ENCODE measurements around the gene OR6C70. TPM values are rescaled to one million over a fixed set of nuclear protein-coding genes. Genes with fewer than 3 reads are reported as not detected.
"Not testable (repeated sequence)": the region's sequence is repeated elsewhere in the genome, so short reads cannot be mapped to it uniquely, and the experiment has no call there.

The OR6C70 gene
- total RNA-seq (2012; rRNA removed): not detected in 2 replicates

DNA sequence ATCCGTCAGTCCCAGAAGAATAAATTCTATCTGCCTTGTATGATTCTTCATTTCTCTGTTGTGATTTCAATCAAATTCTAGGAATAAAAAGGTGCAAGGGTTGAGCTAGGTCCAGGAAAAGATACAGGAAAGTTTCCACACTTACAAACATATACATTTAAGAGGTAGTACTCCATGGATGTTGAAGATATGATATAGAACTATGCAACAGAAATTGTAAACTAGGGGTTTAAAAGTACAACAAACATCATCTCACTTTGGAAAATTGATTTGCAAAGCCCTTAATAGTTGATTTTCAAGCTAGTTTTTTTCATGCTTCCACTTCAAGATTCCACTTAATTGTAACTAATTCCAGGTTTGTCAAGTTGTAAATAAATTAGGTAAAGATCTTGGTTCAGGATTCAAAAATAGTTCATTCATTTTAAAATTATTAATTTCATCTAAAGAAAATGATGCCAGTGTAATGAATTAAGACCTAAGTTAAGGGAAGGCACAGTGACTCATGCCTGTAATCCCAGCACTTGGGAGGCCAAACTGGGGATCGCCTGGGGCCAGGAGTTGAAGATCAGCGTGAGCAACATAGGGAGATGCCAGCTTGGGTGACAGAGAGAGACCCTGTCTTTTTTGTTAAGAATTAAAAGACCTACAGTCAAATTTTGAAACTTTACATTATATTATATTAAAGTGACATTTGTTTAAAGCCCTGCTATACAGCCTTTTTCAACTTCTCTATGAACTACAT, at the start of gene OR6C70:
TSS of gene OR6C70 (minus strand) at position 51 of the 742 bp plus-strand sequence. CDS start at position 51, 0 bp downstream.
- Histone ChIP-seq H3K4me3 (ENCODE audit: low read length) (no peak within 1 kb of the TSS), H3K9me3 (replicated peaks; ENCODE audit: low read length) (no peaks in the 10 kb centered on the region), H3K4me2 (ENCODE audit: low read length) (no peak within 1 kb of the TSS), H3K4me1 (ENCODE audit: control insufficient read depth, insufficient read depth, low read length) (no peaks in the 10 kb centered on the region), H3K27me3 (ENCODE audit: control insufficient read depth, insufficient read depth, low read length) (peaks cover 7% of the 10 kb centered on the region), H3K36me3 (ENCODE audit: insufficient read depth, low read length) (no peaks in the 10 kb centered on the region), H3K9ac (ENCODE audit: low read depth, low read length) (no peak within 1 kb of the TSS)

DNA sequence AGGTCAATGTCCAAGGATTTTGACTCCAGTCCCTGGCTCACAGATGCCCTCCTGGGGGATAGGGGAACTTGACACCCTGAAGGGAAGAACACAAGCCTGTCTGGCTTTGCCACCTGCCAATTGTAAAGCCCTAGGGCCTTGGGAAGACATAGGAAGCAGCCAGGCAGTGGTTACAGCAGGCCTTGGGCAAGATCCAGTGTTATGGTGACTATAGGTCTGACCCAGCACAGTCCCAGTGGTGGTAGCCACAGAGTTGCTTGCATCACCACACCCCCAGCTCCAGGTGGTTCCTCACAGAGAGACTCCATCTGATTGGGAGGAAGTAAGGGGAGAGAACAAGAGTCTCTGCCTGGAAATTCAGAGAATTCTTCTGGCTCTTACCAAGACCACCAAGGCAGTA, 46.5 kb upstream of the OR6C70 start:
- H3K27me3 ChIP-seq (ENCODE audit: control insufficient read depth, insufficient read depth, low read length): no peaks in the 10 kb centered on the region
- no peaks in the 10 kb centered on the region for H3K9me3 ChIP-seq (replicated peaks; ENCODE audit: low read length)
- H3K36me3 ChIP-seq (ENCODE audit: insufficient read depth, low read length): no peaks in the 10 kb centered on the region
- no peak overlapping the region for H3K4me2 ChIP-seq (ENCODE audit: low read length)
- H3K4me3 ChIP-seq (ENCODE audit: low read length): no peak overlapping the region
- no peak overlapping the region for H3K9ac ChIP-seq (ENCODE audit: low read depth, low read length)
- H3K4me1 ChIP-seq (ENCODE audit: control insufficient read depth, insufficient read depth, low read length): no peaks in the 10 kb centered on the region

DNA sequence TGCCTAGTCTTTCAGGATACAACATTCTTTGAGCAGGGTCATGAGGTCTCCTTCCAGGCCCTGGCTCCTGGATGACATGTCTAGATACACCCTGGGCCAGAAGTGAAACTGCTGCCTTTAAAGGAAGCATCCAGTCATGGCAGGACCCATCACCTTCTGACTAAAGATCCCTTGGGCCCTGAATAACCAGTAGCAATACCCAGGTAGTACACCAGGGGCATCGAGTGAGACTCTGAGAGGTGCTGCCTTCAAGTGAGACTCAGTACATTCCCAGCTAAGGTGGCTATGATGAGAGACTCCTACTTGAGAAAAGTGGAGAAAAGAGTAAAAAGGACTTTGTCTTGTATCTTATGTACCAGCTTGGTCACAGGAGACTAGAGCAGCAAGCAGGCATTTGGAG, 45.8 kb upstream of the OR6C70 start:
- no peaks in the 10 kb centered on the region for H3K27me3 ChIP-seq (ENCODE audit: control insufficient read depth, insufficient read depth, low read length)
- H3K4me2 ChIP-seq (ENCODE audit: low read length): no peak overlapping the region
- H3K9me3 ChIP-seq (replicated peaks; ENCODE audit: low read length): no peaks in the 10 kb centered on the region
- no peak overlapping the region for H3K9ac ChIP-seq (ENCODE audit: low read depth, low read length)
- H3K4me3 ChIP-seq (ENCODE audit: low read length): no peak overlapping the region
- H3K4me1 ChIP-seq (ENCODE audit: control insufficient read depth, insufficient read depth, low read length): no peaks in the 10 kb centered on the region
- H3K36me3 ChIP-seq (ENCODE audit: insufficient read depth, low read length): no peaks in the 10 kb centered on the region

DNA sequence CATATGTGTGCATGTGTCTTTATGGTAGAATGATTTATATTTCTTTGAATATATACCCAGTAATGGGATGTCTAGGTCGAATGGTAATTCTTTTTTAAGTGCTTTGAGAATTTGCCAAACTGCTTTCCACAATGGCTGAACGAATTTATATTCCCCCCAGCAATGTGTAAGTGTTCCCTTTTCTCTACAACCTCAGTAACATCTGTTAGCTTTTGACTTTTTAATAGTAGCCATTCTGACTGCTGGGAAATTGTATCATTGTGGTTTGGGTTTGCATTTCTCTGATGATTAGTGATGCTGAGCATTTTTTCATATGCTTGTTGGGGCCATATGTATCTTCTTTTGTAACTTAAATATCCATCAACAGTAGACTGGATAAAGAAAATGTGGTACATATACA, 31.7 kb upstream of the OR6C70 start:
- Histone ChIP-seq H3K36me3 (ENCODE audit: insufficient read depth, low read length) (no peaks in the 10 kb centered on the region), H3K4me3 (ENCODE audit: low read length) (no peak overlapping the region), H3K9ac (ENCODE audit: low read depth, low read length) (no peak overlapping the region), H3K9me3 (replicated peaks; ENCODE audit: low read length) (no peaks in the 10 kb centered on the region), H3K4me2 (ENCODE audit: low read length) (no peak overlapping the region), H3K4me1 (ENCODE audit: control insufficient read depth, insufficient read depth, low read length) (no peaks in the 10 kb centered on the region), H3K27me3 (ENCODE audit: control insufficient read depth, insufficient read depth, low read length) (no peaks in the 10 kb centered on the region)

DNA sequence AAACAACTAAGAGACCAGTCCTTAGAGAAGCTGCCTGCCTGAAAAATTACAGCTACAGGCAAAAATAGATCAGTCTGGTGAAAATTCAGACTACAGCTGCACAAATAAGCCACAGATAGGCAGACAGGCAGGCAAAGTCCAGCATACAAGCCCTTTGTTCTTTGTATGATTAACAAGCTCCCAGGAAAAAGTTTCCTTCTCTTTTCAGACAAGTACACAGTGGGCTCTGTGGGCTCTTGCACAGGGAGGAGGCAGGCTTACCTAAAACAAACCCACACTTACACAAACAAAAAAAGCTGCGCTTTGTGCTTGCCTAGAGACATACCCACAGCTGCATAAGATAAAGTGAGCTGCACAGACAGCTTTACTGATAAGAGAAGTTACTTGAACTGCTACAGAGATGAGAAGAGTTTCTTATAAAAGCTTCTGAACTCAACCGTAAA, 29.9 kb upstream of the OR6C70 start:
- Histone ChIP-seq H3K36me3 (ENCODE audit: insufficient read depth, low read length) (no peaks in the 10 kb centered on the region), H3K4me2 (ENCODE audit: low read length) (no peak overlapping the region), H3K4me1 (ENCODE audit: control insufficient read depth, insufficient read depth, low read length) (no peaks in the 10 kb centered on the region), H3K27me3 (ENCODE audit: control insufficient read depth, insufficient read depth, low read length) (no peaks in the 10 kb centered on the region), H3K9me3 (replicated peaks; ENCODE audit: low read length) (no peaks in the 10 kb centered on the region), H3K4me3 (ENCODE audit: low read length) (no peak overlapping the region), H3K9ac (ENCODE audit: low read depth, low read length) (no peak overlapping the region)

DNA sequence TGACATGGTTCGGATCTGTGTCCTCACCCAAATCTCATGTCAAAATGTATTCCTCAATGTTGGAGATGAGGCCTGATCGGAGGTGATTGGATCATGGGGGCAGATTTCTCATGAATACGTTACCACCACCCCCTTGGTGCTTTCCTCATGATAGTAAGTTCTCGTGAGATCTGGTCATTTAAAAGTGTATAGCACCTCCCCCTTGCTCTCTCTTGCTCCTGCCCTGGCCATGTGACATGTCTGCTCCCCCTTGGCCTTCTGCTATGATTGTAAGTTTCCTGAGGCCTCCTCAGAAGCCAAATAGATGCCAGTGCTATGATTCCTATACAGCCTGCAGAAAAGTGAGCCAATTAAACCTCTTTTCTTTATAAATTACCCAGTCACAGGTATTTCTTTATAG, 29.3 kb upstream of the OR6C70 start:
- H3K36me3 ChIP-seq (ENCODE audit: insufficient read depth, low read length): no peaks in the 10 kb centered on the region
- no peak overlapping the region for H3K4me2 ChIP-seq (ENCODE audit: low read length)
- no peaks in the 10 kb centered on the region for H3K27me3 ChIP-seq (ENCODE audit: control insufficient read depth, insufficient read depth, low read length)
- no peak overlapping the region for H3K9ac ChIP-seq (ENCODE audit: low read depth, low read length)
- H3K4me3 ChIP-seq (ENCODE audit: low read length): no peak overlapping the region
- H3K9me3 ChIP-seq (replicated peaks; ENCODE audit: low read length): no peaks in the 10 kb centered on the region
- H3K4me1 ChIP-seq (ENCODE audit: control insufficient read depth, insufficient read depth, low read length): no peaks in the 10 kb centered on the region

DNA sequence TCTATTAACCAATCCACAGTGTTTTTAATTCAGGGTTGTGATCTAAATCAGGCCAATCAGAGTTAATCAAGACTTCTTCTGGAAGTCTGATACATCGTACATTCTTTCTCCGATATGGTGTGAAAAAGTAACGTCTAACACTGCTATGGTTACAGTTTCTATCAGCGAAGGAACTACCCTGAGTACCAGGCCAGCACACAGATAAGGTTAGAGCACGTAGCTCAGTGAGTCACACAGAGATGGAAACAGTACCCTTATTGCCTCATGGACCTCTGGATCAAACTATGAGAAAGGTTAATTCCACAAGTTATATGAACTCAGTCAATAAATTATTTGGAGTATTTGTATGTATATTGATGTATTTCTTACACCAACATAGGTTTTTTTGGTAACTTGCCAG, 25.6 kb upstream of the OR6C70 start:
- no peaks in the 10 kb centered on the region for H3K36me3 ChIP-seq (ENCODE audit: insufficient read depth, low read length)
- H3K9me3 ChIP-seq (replicated peaks; ENCODE audit: low read length): no peaks in the 10 kb centered on the region
- H3K27me3 ChIP-seq (ENCODE audit: control insufficient read depth, insufficient read depth, low read length): no peaks in the 10 kb centered on the region
- no peaks in the 10 kb centered on the region for H3K4me1 ChIP-seq (ENCODE audit: control insufficient read depth, insufficient read depth, low read length)
- no peak overlapping the region for H3K9ac ChIP-seq (ENCODE audit: low read depth, low read length)
- no peak overlapping the region for H3K4me3 ChIP-seq (ENCODE audit: low read length)
- H3K4me2 ChIP-seq (ENCODE audit: low read length): no peak overlapping the region

DNA sequence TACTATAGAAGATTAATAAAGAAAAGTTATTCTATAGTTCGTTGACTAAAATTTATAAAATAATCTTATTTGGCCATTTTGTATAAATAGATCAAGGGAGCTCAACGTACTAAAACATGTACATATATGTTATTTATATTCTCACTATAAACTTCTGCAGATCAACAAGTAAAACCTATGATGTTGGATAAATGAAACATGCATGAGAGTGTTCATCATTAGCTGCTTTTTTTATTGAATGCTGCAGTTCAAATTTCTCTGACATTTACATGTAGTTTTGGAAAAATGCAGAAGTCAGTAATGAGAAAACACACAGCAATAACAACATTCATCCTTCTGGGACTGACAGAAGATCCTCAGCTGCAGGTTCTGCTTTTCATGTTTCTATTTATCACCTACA, 22.1 kb upstream of the OR6C70 start, which contains the start of gene OR6C68:
TSS of gene OR6C68 (plus strand) at position 301 of the 400 bp plus-strand sequence. CDS start at position 301, 0 bp downstream.
- no peaks in the 10 kb centered on the region for H3K9me3 ChIP-seq (replicated peaks; ENCODE audit: low read length)
- no peaks in the 10 kb centered on the region for H3K4me1 ChIP-seq (ENCODE audit: control insufficient read depth, insufficient read depth, low read length)
- H3K36me3 ChIP-seq (ENCODE audit: insufficient read depth, low read length): no peaks in the 10 kb centered on the region
- H3K9ac ChIP-seq (ENCODE audit: low read depth, low read length): no peak within 1 kb of the TSS
- no peak within 1 kb of the TSS for H3K4me3 ChIP-seq (ENCODE audit: low read length)
- H3K4me2 ChIP-seq (ENCODE audit: low read length): no peak within 1 kb of the TSS
- no peaks in the 10 kb centered on the region for H3K27me3 ChIP-seq (ENCODE audit: control insufficient read depth, insufficient read depth, low read length)

DNA sequence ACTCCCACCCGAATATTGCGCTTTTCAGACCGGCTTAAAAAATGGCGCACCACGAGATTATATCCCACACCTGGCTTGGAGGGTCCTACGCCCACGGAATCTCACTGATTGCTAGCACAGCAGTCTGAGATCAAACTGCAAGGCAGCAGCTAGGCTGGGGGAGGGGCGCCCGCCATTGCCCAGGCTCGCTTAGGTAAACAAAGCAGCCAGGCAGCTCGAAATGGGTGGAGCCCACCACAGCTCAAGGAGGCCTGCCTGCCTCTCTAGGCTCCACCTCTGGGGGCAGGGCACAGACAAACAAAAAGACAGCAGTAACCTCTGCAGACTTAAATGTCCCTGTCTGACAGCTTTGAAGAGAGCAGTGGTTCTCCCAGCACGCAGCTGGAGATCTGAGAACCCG, 14.3 kb upstream of the OR6C70 start:
- not testable (repeated sequence) for H3K27me3 ChIP-seq (ENCODE audit: control insufficient read depth, insufficient read depth, low read length); H3K4me2 ChIP-seq (ENCODE audit: low read length); H3K9me3 ChIP-seq (replicated peaks; ENCODE audit: low read length); H3K9ac ChIP-seq (ENCODE audit: low read depth, low read length); H3K4me1 ChIP-seq (ENCODE audit: control insufficient read depth, insufficient read depth, low read length); H3K4me3 ChIP-seq (ENCODE audit: low read length); H3K36me3 ChIP-seq (ENCODE audit: insufficient read depth, low read length)

DNA sequence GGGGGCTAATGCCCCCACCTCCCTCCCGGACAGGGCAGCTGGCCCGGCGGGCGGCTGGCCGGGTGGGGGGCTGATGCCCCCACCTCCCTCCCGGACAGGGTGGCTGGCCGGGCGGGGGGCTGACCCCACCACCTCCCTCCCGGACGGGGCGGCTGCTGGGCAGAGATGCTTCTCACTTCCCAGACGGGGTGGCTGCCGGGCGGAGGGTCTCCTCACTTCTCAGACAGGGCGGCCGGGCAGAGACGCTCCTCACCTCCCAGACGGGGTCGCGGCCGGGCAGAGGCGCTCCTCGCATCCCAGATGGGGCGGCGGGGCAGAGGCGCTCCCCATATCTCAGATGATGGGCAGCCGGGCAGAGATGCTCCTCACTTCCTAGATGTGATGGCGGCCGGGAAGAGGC, 9.2 kb upstream of the OR6C70 start:
- H3K9me3 ChIP-seq (replicated peaks; ENCODE audit: low read length); H3K9ac ChIP-seq (ENCODE audit: low read depth, low read length); H3K27me3 ChIP-seq (ENCODE audit: control insufficient read depth, insufficient read depth, low read length); H3K36me3 ChIP-seq (ENCODE audit: insufficient read depth, low read length); H3K4me2 ChIP-seq (ENCODE audit: low read length); H3K4me1 ChIP-seq (ENCODE audit: control insufficient read depth, insufficient read depth, low read length); H3K4me3 ChIP-seq (ENCODE audit: low read length): not testable (repeated sequence)

DNA sequence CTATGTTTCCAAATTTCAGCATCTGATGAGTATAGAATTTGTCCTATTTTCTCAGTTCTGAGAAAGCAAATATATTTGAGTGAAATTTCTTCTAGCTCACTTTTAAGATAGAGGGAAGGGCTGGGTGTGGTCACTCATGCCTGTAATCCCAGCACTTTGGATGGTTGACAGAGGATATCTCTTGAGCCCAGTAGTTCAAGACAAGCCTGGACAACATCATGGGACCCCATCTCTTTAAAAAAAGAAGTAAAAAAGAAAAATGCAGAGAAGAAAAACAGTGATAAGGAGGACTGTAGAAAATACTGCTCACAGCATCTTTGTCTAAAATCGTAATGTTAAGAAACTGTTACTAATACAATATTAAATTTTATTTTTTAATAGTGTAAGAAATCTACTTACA, 2.3 kb upstream of the OR6C70 start:
- H3K27me3 ChIP-seq (ENCODE audit: control insufficient read depth, insufficient read depth, low read length): peaks cover 5% of the 10 kb centered on the region

DNA sequence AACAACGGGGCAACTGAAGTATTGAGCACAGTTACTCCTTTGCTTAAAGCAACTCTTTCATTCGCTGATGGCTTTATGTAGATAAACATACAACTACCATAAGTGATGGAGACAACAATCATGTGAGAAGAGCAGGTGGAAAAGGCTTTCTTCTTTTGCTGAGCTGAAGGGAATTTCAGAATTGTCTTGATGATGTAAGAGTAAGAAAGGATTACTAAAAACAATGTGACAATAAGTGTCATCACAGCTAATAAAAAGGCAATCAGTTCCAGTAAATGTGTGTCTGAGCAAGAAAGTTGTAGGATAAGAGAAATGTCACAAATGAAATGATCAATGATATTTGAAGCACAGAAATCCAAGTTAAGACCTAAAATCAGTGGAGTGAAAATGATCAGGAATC, 647 bp downstream of the OR6C70 start:
- no peak overlapping the region for H3K9ac ChIP-seq (ENCODE audit: low read depth, low read length)
- H3K27me3 ChIP-seq (ENCODE audit: control insufficient read depth, insufficient read depth, low read length): peaks cover 7% of the 10 kb centered on the region
- no peak overlapping the region for H3K4me3 ChIP-seq (ENCODE audit: low read length)
- no peak overlapping the region for H3K4me2 ChIP-seq (ENCODE audit: low read length)
- H3K4me1 ChIP-seq (ENCODE audit: control insufficient read depth, insufficient read depth, low read length): no peaks in the 10 kb centered on the region
- no peaks in the 10 kb centered on the region for H3K9me3 ChIP-seq (replicated peaks; ENCODE audit: low read length)
- no peaks in the 10 kb centered on the region for H3K36me3 ChIP-seq (ENCODE audit: insufficient read depth, low read length)

More for the DNA sequence above, 2.3 kb upstream of the OR6C70 start:
- Histone ChIP-seq H3K36me3 (ENCODE audit: insufficient read depth, low read length) (no peaks in the 10 kb centered on the region), H3K4me3 (ENCODE audit: low read length) (no peak overlapping the region), H3K9me3 (replicated peaks; ENCODE audit: low read length) (no peaks in the 10 kb centered on the region), H3K9ac (ENCODE audit: low read depth, low read length) (no peak overlapping the region), H3K4me1 (ENCODE audit: control insufficient read depth, insufficient read depth, low read length) (no peaks in the 10 kb centered on the region), H3K4me2 (ENCODE audit: low read length) (no peak overlapping the region)
